NB4 (cell line): Measurements from ENCODE around the gene CHD2.

ENCODE experiments used
- POLR2A ChIP-seq: IDR thresholded peaks from 2 replicates; pipeline ENCODE4 v1.6.1; 2011; ENCODE audit warnings: mild to moderate bottlenecking; ENCODE audit not compliant: insufficient read length; ENCODE audit errors: extremely low read depth
- TF ChIP-seq, protein P1 (sequence below): IDR thresholded peaks from one replicate; pipeline ENCODE4 v1.5.1; 2012; ENCODE audit warnings: low read depth, low read length
- TF ChIP-seq, protein P2 (sequence below): IDR thresholded peaks from 2 replicates; pipeline ENCODE4 v1.6.1; 2011; ENCODE audit warnings: low read depth, low read length

GRCh38 chr15:92974183-92974915, 74.2 kb downstream of the CHD2 start:
- TF ChIP-seq, protein P1, sequence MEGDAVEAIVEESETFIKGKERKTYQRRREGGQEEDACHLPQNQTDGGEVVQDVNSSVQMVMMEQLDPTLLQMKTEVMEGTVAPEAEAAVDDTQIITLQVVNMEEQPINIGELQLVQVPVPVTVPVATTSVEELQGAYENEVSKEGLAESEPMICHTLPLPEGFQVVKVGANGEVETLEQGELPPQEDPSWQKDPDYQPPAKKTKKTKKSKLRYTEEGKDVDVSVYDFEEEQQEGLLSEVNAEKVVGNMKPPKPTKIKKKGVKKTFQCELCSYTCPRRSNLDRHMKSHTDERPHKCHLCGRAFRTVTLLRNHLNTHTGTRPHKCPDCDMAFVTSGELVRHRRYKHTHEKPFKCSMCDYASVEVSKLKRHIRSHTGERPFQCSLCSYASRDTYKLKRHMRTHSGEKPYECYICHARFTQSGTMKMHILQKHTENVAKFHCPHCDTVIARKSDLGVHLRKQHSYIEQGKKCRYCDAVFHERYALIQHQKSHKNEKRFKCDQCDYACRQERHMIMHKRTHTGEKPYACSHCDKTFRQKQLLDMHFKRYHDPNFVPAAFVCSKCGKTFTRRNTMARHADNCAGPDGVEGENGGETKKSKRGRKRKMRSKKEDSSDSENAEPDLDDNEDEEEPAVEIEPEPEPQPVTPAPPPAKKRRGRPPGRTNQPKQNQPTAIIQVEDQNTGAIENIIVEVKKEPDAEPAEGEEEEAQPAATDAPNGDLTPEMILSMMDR, result no peak
- no peak for TF ChIP-seq POLR2A
- TF ChIP-seq, protein P2, sequence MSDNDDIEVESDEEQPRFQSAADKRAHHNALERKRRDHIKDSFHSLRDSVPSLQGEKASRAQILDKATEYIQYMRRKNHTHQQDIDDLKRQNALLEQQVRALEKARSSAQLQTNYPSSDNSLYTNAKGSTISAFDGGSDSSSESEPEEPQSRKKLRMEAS, result no peak
